HAP-1 (cell line): ENCODE measurements around the gene ESRRA.
A peak's percentile ranks its signal among the peaks of the same experiment; 100 is the strongest.

Experiments
- DNase-seq, 2 experiments: peaks; one replicate each; pipeline ENCODE4 v3.0.0-alpha.2; 2016 to 2020; ENCODE audit warnings: low spot score in 2 of 2
- H3K27me3 ChIP-seq: fragments of 250-450 bp; sonication (Bioruptor Pico); 2 replicates; pipeline ENCODE4 v1.5.1; 2020; ENCODE audit warnings: low read depth, mild to moderate bottlenecking, moderate library complexity
- H3K36me3 ChIP-seq: fragments of 250-450 bp; sonication (Bioruptor Pico); replicated peaks from 2 replicates; pipeline ENCODE4 v1.5.1; 2020; ENCODE audit warnings: mild to moderate bottlenecking
- H3K4me1 ChIP-seq: fragments of 250-450 bp; sonication (Bioruptor Pico); 2 replicates; pipeline ENCODE4 v1.5.1; 2020; ENCODE audit warnings: mild to moderate bottlenecking
- H3K4me3 ChIP-seq: fragments of 250-450 bp; sonication (Bioruptor Pico); 2 replicates; pipeline ENCODE4 v1.5.1; 2020; ENCODE audit warnings: mild to moderate bottlenecking, moderate library complexity
- H3K9me3 ChIP-seq: fragments of 250-450 bp; sonication (Bioruptor Pico); 2 replicates; pipeline ENCODE4 v1.5.1; 2020; ENCODE audit warnings: mild to moderate bottlenecking, moderate library complexity
- in situ Hi-C: fragments of 300-500 bp; cut with MboI; formaldehyde crosslinking; loops from 3 replicates; pipeline ENCODE4 v1.14.3; 2020; ENCODE audit warnings: low sequenced_read_pairs, inconsistent platforms, mixed read lengths

ESRRA gene

DNA sequence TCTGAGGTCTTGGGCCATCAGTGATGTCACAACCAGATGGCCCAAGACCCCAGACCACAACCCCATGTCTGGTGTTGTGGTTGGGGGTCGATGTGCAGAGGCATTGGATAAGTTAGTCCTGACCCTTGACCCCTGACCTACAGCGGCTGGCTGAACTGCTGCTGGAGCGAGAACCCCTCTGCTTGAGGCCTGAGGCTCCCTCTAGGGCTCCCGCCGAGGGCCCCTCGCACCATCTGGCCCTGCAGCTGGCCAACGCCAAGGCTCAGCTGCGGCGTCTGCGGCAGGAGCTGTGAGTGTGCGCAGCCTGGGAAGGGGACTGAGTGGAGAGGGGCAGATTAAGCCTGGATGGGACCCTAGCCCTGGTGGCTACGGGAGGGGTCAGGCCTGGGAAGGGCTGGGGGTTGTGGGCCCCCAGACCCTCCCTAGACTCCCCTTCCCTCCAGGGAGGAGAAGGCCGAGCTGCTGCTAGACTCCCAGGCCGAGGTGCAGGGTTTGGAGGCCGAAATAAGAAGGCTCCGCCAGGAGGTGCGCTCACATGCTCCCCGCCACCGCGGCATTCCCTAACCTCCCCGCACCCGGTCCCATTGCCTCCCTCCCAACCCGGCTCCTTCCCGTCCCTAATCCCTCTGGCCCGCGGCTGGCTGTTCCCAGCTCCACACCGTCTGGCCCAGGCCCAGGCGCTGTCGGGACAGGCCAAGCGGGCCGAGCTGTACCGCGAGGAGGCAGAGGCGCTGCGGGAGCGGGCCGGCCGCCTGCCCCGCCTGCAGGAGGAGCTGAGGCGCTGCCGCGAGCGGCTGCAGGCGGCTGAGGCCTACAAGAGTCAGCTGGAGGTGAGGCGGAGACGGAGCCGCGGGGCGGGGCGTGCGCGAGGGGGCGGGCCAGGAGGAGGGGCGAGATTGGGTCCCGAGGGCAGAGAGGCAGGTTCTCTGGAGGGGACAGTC lies 36.8 kb downstream of the ESRRA start:
- H3K27me3 ChIP-seq = no peaks in the 10 kb centered on the region
- peak; percentile 74 to 96 for DNase-seq
- H3K4me1 ChIP-seq = peaks cover 11% of the 10 kb centered on the region
- H3K9me3 ChIP-seq = no peaks in the 10 kb centered on the region
- peak overlapping the region; percentile 26 for H3K4me3 ChIP-seq
- in situ Hi-C loops = no loop called here
- no peaks in the 10 kb centered on the region for H3K36me3 ChIP-seq

DNA sequence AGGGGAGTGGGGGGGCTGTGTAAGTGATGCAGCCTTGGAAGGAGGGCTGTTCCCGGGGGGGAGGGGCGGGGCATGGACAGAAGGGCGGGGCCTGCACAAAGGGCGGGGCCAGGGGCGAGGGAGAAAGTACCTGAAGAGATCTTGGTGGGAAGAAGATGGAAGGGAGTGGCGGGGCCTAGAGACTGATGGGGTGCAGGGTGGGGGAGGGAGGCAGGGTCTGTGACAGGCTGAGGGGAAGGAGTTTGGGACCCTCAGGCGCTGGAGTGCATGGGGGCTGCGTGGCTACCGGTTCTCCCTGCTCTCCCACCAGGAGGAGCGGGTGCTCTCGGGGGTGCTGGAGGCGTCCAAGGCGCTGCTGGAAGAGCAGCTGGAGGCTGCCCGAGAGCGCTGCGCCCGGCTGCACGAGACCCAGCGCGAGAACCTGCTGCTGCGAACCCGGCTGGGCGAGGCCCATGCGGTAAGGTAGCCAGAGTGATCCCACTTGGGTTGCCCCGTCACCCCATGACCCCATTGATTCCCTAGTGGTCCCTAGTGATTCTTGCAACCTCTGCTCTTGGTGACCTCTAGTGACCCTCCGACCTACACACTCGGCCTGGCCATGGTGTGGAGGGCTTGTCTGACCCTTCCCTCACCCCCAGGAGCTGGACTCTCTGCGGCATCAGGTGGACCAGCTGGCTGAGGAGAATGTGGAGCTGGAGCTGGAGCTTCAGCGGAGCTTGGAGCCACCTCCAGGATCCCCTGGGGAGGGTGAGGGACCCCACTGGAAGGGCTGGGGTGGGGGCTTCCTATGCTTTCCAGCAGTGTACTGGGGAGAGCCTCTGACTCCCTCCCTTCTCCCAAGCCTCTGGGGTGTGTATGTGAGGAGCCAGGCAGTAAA lies 37.8 kb downstream of the ESRRA start:
- DNase-seq = no peak
- in situ Hi-C loops = no loop called here
- Histone ChIP-seq H3K27me3 (no peaks in the 10 kb centered on the region), H3K36me3 (no peaks in the 10 kb centered on the region), H3K9me3 (no peaks in the 10 kb centered on the region), H3K4me3 (peak overlapping the region; percentile 26; the same call in 1 of the 2 replicates), H3K4me1 (peaks cover 6% of the 10 kb centered on the region)

DNA sequence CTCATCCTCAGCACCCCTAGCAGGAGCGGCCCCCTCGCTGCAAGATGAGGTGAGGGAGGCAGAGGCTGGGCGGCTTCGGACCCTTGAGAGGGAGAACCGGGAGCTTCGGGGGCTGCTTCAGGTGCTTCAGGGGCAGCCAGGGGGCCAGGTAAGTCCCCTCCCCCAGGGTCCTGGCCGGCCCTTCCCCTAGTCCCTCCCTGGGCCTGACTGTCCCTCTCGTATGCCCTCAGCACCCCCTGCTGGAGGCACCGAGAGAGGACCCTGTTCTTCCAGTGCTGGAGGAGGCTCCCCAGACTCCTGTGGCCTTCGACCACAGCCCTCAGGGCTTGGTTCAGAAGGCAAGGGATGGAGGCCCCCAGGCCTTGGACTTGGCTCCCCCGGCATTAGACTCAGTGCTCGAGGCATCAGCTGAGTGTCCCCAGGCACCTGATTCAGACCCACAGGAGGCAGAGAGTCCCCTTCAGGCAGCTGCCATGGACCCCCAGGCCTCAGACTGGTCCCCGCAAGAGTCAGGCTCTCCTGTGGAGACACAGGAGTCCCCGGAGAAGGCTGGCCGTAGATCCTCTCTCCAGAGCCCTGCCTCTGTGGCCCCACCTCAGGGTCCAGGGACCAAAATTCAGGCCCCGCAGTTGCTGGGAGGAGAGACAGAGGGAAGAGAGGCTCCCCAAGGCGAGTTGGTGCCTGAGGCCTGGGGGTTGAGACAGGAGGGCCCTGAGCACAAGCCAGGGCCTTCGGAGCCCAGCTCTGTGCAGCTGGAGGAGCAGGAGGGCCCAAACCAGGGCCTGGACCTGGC lies 38.6 kb downstream of the ESRRA start:
- DNase-seq = peak in 1 of 2 experiments; percentile 49
- Histone ChIP-seq H3K36me3 (no peaks in the 10 kb centered on the region), H3K9me3 (no peaks in the 10 kb centered on the region), H3K4me1 (peaks cover 5% of the 10 kb centered on the region), H3K4me3 (no peak overlapping the region), H3K27me3 (no peaks in the 10 kb centered on the region)
- in situ Hi-C loops = no loop called here

DNA sequence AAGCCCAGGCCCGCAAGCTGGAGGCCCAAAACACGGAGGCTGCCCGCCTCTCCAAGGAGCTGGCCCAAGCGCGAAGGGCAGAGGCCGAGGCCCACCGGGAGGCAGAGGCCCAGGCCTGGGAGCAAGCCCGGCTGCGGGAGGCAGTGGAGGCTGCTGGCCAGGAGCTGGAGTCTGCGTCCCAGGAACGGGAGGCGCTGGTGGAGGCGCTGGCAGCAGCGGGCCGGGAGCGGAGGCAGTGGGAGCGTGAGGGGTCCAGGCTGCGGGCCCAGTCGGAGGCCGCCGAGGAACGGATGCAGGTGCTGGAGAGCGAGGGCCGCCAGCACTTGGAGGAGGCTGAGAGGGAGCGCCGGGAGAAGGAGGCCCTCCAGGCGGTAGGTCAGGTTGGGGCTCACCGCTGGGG lies 39.5 kb downstream of the ESRRA start:
- Histone ChIP-seq H3K4me3 (no peak overlapping the region), H3K9me3 (no peaks in the 10 kb centered on the region), H3K4me1 (peaks cover 5% of the 10 kb centered on the region), H3K36me3 (no peaks in the 10 kb centered on the region), H3K27me3 (no peaks in the 10 kb centered on the region)
- no peak for DNase-seq
- in situ Hi-C loops = no loop called here

DNA sequence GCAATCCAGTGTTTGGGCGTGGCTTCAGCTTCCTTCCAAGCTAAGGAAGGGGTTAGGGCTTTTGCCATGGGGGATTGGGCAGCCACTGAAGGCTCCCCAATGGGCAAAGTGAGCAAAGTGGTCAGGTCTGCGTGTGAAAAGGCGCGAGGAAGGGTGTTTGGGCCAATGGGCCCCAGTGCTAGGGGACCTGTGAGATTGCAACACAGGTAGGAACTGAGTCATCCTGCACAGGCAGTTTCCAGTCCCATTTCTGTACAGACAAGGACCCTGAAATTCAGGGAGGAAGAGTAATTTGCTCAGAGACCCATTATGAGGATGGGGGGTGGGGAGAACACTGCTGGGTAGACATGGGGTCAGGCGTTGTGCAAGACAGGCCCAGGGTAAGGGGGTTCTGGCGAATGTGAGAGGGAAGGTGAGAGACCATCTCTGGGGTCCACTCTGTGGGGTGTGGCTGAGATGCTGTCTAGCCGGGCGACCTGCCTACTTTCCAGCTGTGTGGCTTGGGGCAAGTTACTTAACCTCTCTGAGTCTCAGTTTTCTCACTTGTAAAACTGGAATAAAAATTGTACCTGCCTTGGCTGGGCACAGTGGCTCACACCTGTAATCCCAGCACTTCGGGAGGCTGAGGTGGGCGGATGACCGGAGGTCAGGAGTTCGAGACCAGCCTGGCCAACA lies 42.0 kb downstream of the ESRRA start:
- Histone ChIP-seq H3K36me3 (no peaks in the 10 kb centered on the region), H3K27me3 (no peaks in the 10 kb centered on the region), H3K4me1 (peaks cover under 1% of the 10 kb centered on the region), H3K4me3 (no peak overlapping the region), H3K9me3 (no peaks in the 10 kb centered on the region)
- DNase-seq = no peak
- in situ Hi-C loops = no loop called here

DNA sequence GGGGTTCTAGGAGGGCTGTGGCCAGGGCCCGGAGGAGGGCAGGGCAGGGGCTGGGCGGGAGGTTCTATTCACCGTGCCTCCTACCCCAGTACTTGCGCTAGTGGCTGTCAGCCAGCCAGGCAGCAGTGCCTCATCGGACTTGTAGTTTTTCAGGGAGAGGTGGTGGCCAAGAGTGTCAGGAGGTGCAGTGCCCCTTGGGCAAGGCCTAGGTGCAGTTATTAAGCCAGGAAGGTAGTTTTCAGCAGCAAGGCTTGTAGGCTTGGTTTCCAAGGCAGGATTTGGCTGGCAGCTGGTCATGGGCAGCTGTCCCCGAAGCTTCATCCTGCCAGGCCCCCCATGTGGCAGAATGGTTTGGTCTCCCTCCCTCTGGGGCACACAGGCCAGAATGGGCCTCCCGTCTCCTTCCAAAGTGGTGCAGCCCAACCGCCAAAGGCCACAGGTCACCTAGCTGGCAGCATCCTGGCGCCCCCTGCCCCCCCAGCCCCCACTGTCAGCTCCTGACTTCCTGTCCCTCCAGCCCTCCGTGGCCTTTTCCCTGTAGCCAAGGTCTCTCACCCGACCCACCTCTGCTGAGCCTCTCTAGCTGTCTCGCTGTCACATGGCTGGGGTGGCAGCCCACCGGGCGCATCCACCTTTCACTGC lies 43.2 kb downstream of the ESRRA start:
- H3K9me3 ChIP-seq = no peaks in the 10 kb centered on the region
- in situ Hi-C loops = no loop called here
- H3K4me3 ChIP-seq = no peak overlapping the region
- no peaks in the 10 kb centered on the region for H3K27me3 ChIP-seq
- no peaks in the 10 kb centered on the region for H3K4me1 ChIP-seq
- DNase-seq = no peak
- H3K36me3 ChIP-seq = no peaks in the 10 kb centered on the region

DNA sequence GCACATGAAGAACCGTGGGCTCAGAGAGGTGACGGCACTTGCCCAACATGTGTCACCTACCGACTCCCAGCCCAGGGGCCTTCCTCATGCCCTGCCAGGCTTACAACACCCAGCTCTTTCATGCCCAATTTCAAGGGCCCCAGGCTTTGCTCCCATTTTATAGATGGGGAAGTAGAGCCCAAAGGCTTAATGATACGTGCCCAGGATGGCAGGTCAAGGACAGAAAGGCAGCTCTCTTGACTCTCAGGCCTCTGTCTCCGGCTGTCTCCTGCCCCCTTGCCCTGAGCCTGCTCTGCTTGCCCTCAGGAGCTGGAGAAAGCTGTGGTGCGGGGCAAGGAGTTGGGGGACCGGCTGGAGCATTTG lies 43.7 kb downstream of the ESRRA start:
- Histone ChIP-seq H3K36me3 (no peaks in the 10 kb centered on the region), H3K9me3 (no peaks in the 10 kb centered on the region), H3K27me3 (no peaks in the 10 kb centered on the region), H3K4me3 (no peak overlapping the region), H3K4me1 (no peaks in the 10 kb centered on the region)
- DNase-seq = no peak
- in situ Hi-C loops = no loop called here

DNA sequence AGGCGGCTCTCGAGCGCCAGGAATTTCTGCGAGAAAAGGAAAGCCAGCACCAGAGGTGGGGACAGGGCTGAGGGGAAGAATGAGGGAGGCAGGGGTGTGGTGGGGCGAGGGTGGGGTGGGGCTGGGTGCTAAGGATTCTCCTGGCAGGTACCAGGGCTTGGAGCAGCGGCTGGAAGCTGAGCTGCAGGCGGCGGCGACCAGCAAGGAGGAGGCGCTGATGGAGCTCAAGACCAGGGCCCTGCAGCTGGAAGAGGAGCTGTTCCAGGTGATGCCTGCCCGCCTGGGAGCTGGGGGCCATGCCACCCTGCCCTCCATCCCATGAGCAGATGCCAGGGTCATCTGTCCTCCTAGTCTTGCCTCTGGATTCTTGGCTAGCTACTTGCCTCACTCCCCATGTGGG lies 44.1 kb downstream of the ESRRA start:
- H3K36me3 ChIP-seq = no peaks in the 10 kb centered on the region
- H3K4me3 ChIP-seq = no peak overlapping the region
- no peaks in the 10 kb centered on the region for H3K27me3 ChIP-seq
- DNase-seq = no peak
- no peaks in the 10 kb centered on the region for H3K9me3 ChIP-seq
- in situ Hi-C loops = no loop called here
- H3K4me1 ChIP-seq = no peaks in the 10 kb centered on the region

DNA sequence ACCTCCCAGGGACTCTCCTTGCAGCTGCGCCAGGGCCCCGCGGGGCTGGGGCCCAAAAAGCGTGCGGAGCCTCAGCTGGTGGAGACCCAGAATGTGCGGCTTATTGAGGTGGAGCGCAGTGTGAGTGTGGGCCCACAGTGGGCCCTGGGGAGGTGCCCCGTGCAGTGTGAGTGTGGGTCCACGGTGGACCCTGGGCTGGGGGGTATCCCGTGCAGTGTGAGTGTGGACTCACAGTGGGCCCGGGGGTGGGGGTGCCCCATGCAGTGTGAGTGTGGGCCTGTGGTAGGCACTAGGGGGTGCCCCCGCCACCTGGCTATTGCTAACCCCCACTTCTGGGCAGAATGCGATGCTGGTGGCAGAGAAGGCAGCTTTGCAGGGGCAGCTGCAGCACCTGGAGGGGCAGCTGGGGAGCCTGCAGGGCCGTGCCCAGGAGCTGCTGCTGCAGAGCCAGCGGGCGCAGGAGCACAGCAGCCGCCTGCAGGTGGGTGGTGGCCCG lies 45.9 kb downstream of the ESRRA start:
- in situ Hi-C loops = no loop called here
- Histone ChIP-seq H3K36me3 (no peaks in the 10 kb centered on the region), H3K4me1 (peaks cover 2% of the 10 kb centered on the region; the same call in 1 of the 2 replicates), H3K4me3 (no peak overlapping the region), H3K27me3 (no peaks in the 10 kb centered on the region), H3K9me3 (no peaks in the 10 kb centered on the region)
- DNase-seq = no peak

DNA sequence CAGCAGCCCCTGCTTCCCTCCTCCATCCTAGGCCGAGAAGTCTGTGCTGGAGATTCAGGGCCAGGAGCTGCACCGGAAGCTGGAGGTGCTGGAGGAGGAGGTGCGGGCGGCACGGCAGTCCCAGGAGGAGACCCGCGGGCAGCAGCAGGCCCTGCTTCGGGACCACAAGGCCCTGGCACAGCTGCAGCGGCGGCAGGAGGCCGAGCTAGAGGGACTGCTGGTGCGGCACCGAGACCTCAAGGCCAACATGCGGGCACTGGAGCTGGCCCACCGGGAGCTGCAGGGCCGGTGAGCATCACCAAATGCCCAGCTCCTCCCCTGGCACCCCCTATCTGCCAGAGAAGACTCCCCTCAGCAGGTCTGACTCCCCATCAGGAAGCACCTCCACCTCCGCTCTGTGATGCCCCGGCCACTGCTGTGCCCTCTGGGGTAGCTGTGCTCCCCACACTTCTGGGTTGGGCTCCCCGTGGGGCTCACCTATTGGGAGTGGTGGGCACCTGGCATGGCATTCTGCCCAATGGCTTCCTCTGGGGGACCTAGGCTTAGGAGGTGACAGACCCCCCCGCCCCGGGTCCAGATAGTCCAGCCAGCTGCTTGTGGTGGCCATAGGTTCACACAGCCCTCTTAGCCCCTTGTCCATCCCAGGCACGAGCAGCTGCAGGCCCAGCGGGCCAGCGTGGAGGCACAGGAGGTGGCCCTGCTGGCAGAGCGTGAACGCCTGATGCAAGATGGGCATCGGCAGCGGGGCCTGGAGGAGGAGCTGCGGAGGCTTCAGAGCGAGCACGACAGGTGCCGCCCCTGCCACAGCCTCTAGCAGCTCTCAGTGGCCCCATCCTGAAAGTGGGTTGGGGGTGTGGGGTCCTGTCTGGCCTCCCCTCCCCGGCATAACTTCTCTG lies 47.0 kb downstream of the ESRRA start:
- DNase-seq = no peak
- Histone ChIP-seq H3K27me3 (no peaks in the 10 kb centered on the region), H3K4me3 (no peak overlapping the region), H3K36me3 (no peaks in the 10 kb centered on the region), H3K4me1 (peaks cover 2% of the 10 kb centered on the region; the same call in 1 of the 2 replicates), H3K9me3 (no peaks in the 10 kb centered on the region)
- in situ Hi-C loops = no loop called here

DNA sequence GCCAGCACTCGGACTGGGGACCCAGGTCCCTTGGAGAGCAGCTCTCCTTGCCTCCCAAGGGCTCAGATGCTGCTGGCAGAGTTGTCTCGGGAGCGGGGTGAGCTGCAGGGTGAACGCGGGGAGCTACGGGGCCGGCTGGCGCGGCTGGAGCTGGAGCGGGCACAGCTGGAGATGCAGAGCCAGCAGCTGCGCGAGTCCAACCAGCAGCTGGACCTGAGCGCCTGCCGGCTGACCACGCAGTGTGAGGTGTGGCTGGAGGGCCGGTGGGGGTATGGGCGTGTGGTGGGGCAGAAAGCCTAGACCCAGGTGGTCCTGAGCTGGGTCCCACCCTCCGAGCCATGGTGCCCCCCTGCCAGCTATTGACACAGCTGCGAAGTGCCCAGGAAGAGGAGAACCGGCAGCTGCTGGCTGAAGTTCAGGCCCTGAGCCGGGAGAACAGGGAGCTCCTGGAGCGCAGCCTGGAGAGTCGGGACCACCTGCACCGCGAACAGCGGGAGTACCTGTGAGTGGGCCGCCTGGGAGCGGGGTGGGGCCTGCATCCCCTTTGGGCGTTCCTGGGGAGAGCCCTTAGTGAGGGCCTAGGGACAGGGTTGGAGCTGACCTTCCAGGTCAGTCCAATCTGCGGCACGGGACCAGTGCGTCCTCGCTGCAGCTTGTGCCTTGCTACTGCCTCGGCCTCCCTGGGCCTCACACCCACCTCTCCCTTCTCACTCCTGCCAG lies 47.8 kb downstream of the ESRRA start:
- no peak for DNase-seq
- H3K36me3 ChIP-seq = no peaks in the 10 kb centered on the region
- no peak overlapping the region for H3K4me3 ChIP-seq
- in situ Hi-C loops = no loop called here
- H3K27me3 ChIP-seq = no peaks in the 10 kb centered on the region
- no peaks in the 10 kb centered on the region for H3K9me3 ChIP-seq
- peaks cover 6% of the 10 kb centered on the region for H3K4me1 ChIP-seq
